Loucy (cell line): ENCODE measurements around the gene RP9.

Source experiments
- H2AFZ ChIP-seq: fragments of 200-600 bp; sonication (generic); 2 replicates; pipeline ENCODE4 v1.6.0; 2016; ENCODE audit warnings: antibody characterized with exemption, mild to moderate bottlenecking, low read length, moderate library complexity
- H3F3A ChIP-seq: fragments of 200-600 bp; 2 replicates; pipeline ENCODE4 v1.6.0; 2016; ENCODE audit warnings: antibody characterized with exemption, low read depth, mild to moderate bottlenecking
- H3K27me3 ChIP-seq: fragments of 200-600 bp; sonication (generic); 2 replicates; pipeline ENCODE4 v1.6.1; 2014; ENCODE audit warnings: low read length, mild to moderate bottlenecking; ENCODE audit not compliant: insufficient read depth, poor library complexity, severe bottlenecking
- H3K36me3 ChIP-seq: fragments of 200-600 bp; sonication (generic); 2 replicates; pipeline ENCODE4 v1.6.1; 2016; ENCODE audit warnings: low read length; ENCODE audit not compliant: insufficient read depth
- H3K4me1 ChIP-seq: fragments of 200-600 bp; sonication (generic); 2 replicates; pipeline ENCODE4 v1.5.1; 2014; ENCODE audit warnings: low read length, mild to moderate bottlenecking; ENCODE audit not compliant: insufficient read depth, poor library complexity, severe bottlenecking
- H3K4me2 ChIP-seq: fragments of 200-600 bp; sonication (generic); 2 replicates; pipeline ENCODE4 v1.6.0; 2014; ENCODE audit warnings: antibody characterized with exemption, low read length, low read depth, mild to moderate bottlenecking; ENCODE audit not compliant: poor library complexity, severe bottlenecking
- H3K4me3 ChIP-seq: fragments of 200-600 bp; sonication (generic); 2 replicates; pipeline ENCODE4 v1.5.1; 2014; ENCODE audit warnings: low read length, mild to moderate bottlenecking, mixed read lengths; ENCODE audit not compliant: poor library complexity, severe bottlenecking
- H3K79me2 ChIP-seq: fragments of 200-600 bp; sonication (generic); 2 replicates; pipeline ENCODE4 v1.6.1; 2014; ENCODE audit warnings: low read length; ENCODE audit not compliant: insufficient read depth
- H3K9ac ChIP-seq: fragments of 200-600 bp; sonication (generic); 2 replicates; pipeline ENCODE4 v1.6.0; 2014; ENCODE audit warnings: mild to moderate bottlenecking, low read depth, low read length, moderate library complexity; ENCODE audit not compliant: poor library complexity, severe bottlenecking
- H3K9me2 ChIP-seq: fragments of 200-600 bp; sonication (generic); replicated peaks from 2 replicates; pipeline ENCODE4 v1.6.1; 2016; ENCODE audit warnings: low read depth, low read length, mixed read lengths
- H3K9me3 ChIP-seq: fragments of 200-600 bp; sonication (generic); 2 replicates; pipeline ENCODE4 v1.6.1; 2014; ENCODE audit warnings: mild to moderate bottlenecking, antibody characterized with exemption, low read length, low read depth; ENCODE audit not compliant: insufficient read depth
- H4K20me1 ChIP-seq: fragments of 200-600 bp; sonication (generic); 2 replicates; pipeline ENCODE4 v1.6.0; 2014; ENCODE audit warnings: antibody characterized with exemption, low read length, mild to moderate bottlenecking; ENCODE audit not compliant: insufficient read depth, poor library complexity, severe bottlenecking
- EZH2phosphoT487 ChIP-seq: fragments of 200-600 bp; IDR thresholded peaks from 2 replicates; pipeline ENCODE4 v1.6.1; 2018; ENCODE audit warnings: antibody characterized with exemption, mild to moderate bottlenecking, moderate library complexity, borderline replicate concordance
- TF ChIP-seq, protein P1 (sequence below): fragments of 200-600 bp; sonication (generic); conservative IDR thresholded peaks from 2 replicates; pipeline ENCODE4 v1.5.1; 2014; ENCODE audit warnings: mild to moderate bottlenecking, antibody characterized with exemption, low read length

RP9 gene

GRCh38 chr7:33143996-33144718 is 35.0 kb upstream of the RP9 start:
- no peaks in the 10 kb centered on the region for H3F3A ChIP-seq
- no peaks in the 10 kb centered on the region for H3K79me2 ChIP-seq
- H3K27me3 ChIP-seq = no peaks in the 10 kb centered on the region
- no peak for TF ChIP-seq EZH2phosphoT487
- TF ChIP-seq, protein P1, sequence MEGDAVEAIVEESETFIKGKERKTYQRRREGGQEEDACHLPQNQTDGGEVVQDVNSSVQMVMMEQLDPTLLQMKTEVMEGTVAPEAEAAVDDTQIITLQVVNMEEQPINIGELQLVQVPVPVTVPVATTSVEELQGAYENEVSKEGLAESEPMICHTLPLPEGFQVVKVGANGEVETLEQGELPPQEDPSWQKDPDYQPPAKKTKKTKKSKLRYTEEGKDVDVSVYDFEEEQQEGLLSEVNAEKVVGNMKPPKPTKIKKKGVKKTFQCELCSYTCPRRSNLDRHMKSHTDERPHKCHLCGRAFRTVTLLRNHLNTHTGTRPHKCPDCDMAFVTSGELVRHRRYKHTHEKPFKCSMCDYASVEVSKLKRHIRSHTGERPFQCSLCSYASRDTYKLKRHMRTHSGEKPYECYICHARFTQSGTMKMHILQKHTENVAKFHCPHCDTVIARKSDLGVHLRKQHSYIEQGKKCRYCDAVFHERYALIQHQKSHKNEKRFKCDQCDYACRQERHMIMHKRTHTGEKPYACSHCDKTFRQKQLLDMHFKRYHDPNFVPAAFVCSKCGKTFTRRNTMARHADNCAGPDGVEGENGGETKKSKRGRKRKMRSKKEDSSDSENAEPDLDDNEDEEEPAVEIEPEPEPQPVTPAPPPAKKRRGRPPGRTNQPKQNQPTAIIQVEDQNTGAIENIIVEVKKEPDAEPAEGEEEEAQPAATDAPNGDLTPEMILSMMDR = no peak
- no peak overlapping the region for H3K4me2 ChIP-seq
- no peaks in the 10 kb centered on the region for H4K20me1 ChIP-seq
- no peaks in the 10 kb centered on the region for H3K36me3 ChIP-seq
- no peaks in the 10 kb centered on the region for H3K9me2 ChIP-seq
- no peak overlapping the region for H3K4me3 ChIP-seq
- no peak overlapping the region for H3K9ac ChIP-seq
- no peak overlapping the region for H2AFZ ChIP-seq
- H3K4me1 ChIP-seq = no peaks in the 10 kb centered on the region
- H3K9me3 ChIP-seq = peaks cover 4% of the 10 kb centered on the region; the same call in 1 of the 2 replicates

DNA sequence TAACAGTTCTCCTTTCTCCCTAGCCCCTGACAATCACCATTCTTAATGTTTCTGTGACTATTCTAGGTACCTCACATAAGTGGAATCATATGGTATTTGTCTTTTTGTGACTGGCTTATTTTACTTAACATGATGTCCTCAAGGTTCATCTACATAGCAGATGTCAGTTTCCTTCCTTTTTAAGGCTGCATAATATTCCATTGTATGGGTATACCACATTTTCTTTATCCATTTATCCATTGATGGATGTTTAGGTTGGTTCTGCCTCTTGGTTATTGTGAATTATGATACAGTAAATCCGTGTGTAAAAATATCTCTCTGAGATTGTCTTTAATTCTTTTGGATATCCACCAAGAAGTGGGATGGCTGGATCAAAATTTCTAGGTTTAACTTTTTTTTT is 33.4 kb upstream of the RP9 start:
- Histone ChIP-seq H3K27me3 (no peaks in the 10 kb centered on the region), H3K36me3 (no peaks in the 10 kb centered on the region), H3K9ac (no peak overlapping the region), H4K20me1 (no peaks in the 10 kb centered on the region), H3K4me1 (no peaks in the 10 kb centered on the region), H3K9me2 (no peaks in the 10 kb centered on the region), H3K4me2 (no peak overlapping the region), H3K79me2 (no peaks in the 10 kb centered on the region), H3F3A (no peaks in the 10 kb centered on the region), H2AFZ (no peak overlapping the region), H3K9me3 (peaks cover 4% of the 10 kb centered on the region; the same call in 1 of the 2 replicates), H3K4me3 (no peak overlapping the region)
- TF ChIP-seq, protein P1 = no peak
- no peak for TF ChIP-seq EZH2phosphoT487

DNA sequence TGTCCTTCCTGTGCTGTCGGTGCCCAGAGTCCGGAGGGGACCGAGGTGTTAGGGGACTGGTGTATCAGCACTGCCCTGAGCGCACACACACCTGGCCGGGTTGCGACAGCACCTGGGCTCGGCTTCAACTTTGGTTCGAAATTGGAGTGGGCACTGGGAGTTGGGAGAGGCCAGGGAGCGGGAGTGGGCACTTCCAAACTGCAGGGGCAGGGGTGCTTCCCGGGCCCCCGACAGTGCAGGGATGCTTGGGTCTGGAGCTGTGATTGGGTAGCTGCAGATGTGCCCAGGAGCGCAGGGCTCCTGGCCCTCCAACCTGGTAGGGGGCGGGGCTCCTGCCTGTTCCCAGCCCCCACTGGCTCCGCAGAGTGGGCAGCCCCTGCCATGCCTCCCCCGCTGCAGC is 27.9 kb upstream of the RP9 start:
- H3K9me3 ChIP-seq = no peaks in the 10 kb centered on the region
- H3K4me1 ChIP-seq = no peaks in the 10 kb centered on the region
- TF ChIP-seq, protein P1 = no peak
- no peak for TF ChIP-seq EZH2phosphoT487
- no peaks in the 10 kb centered on the region for H3K9me2 ChIP-seq
- H3K4me2 ChIP-seq = no peak overlapping the region
- H3K36me3 ChIP-seq = no peaks in the 10 kb centered on the region
- H3F3A ChIP-seq = no peaks in the 10 kb centered on the region
- no peaks in the 10 kb centered on the region for H3K27me3 ChIP-seq
- no peaks in the 10 kb centered on the region for H4K20me1 ChIP-seq
- H2AFZ ChIP-seq = no peak overlapping the region
- no peak overlapping the region for H3K9ac ChIP-seq
- H3K79me2 ChIP-seq = no peaks in the 10 kb centered on the region
- H3K4me3 ChIP-seq = no peak overlapping the region
